ENCODE measurements around the gene RCAN1.

- TF ChIP-seq SMC3 (IDR thresholded peaks at IDR 0.05; ENCODE audit: low read length) (no peak), BHLHE40 (IDR thresholded peaks at IDR 0.05; ENCODE audit: low read length) (no peak), CENPT (CRISPR knock-in tag; IDR thresholded peaks at IDR 0.05; ENCODE audit: low read depth) (no peak), EZH2 (conservative IDR thresholded peaks at IDR 0.05; ENCODE audit: low read depth, low read length) (no peak), TAF1 (CRISPR knock-in tag; IDR thresholded peaks at IDR 0.05) (no peak)
- TF ChIP-seq, protein P1, sequence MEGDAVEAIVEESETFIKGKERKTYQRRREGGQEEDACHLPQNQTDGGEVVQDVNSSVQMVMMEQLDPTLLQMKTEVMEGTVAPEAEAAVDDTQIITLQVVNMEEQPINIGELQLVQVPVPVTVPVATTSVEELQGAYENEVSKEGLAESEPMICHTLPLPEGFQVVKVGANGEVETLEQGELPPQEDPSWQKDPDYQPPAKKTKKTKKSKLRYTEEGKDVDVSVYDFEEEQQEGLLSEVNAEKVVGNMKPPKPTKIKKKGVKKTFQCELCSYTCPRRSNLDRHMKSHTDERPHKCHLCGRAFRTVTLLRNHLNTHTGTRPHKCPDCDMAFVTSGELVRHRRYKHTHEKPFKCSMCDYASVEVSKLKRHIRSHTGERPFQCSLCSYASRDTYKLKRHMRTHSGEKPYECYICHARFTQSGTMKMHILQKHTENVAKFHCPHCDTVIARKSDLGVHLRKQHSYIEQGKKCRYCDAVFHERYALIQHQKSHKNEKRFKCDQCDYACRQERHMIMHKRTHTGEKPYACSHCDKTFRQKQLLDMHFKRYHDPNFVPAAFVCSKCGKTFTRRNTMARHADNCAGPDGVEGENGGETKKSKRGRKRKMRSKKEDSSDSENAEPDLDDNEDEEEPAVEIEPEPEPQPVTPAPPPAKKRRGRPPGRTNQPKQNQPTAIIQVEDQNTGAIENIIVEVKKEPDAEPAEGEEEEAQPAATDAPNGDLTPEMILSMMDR (CRISPR knock-in tag; IDR thresholded peaks at IDR 0.05) = no peak
These were observed 100.3 kb downstream of the RCAN1 start for GRCh38 chr21:34514576-34515115.

Data from HepG2 (cell line).